Common myeloid progenitor, CD34-positive (primary cell): ENCODE data around the gene AK2.

Source experiments
- CTCF ChIA-PET: fragments of 350-600 bp; sonication (Branson Sonifier 250); formaldehyde crosslinking; loops from one replicate; lab custom pipeline; 2021; ENCODE audit warnings: antibody characterized with exemption; lab: Charles Lee
- POLR2A ChIA-PET: fragments of 350-600 bp; sonication (Branson Sonifier 250); formaldehyde crosslinking; loops from one replicate; lab custom pipeline; 2021; ENCODE audit warnings: antibody characterized with exemption; lab: Charles Lee
- DNase-seq, 3 donors: peaks; one replicate each; pipeline versions ENCODE4 v3.0.0 to v3.0.0-alpha.2; 2013
- H3K27ac ChIP-seq, 2 experiments: 1 replicate in 1 of 2; 2 replicates in 1 of 2; pipeline ENCODE4 v1.7.0; 2013; ENCODE audit warnings: inconsistent platforms in 2 of 2, low read length in 2 of 2, mild to moderate bottlenecking in 2 of 2, low read depth in 1 of 2, moderate library complexity in 1 of 2; ENCODE audit not compliant: severe bottlenecking in 2 of 2, insufficient read depth in 1 of 2, poor library complexity in 1 of 2
- H3K27me3 ChIP-seq, 5 experiments: replicated peaks in 2 of 5; 1 replicate in 3 of 5; 2 replicates in 2 of 5; pipeline versions ENCODE4 v1.6.1 to v1.7.0; 2013; ENCODE audit warnings: low read length in 4 of 5, mild to moderate bottlenecking in 2 of 5, moderate library complexity in 2 of 5, inconsistent platforms in 1 of 5; ENCODE audit not compliant: insufficient read depth in 5 of 5, control insufficient read depth in 4 of 5
- H3K36me3 ChIP-seq, 4 experiments: 1 replicate in 2 of 4; 2 replicates in 2 of 4; pipeline versions ENCODE4 v1.6.1 to v1.7.0; 2013; ENCODE audit warnings: low read length in 3 of 4, control low read depth in 1 of 4, mild to moderate bottlenecking in 1 of 4; ENCODE audit not compliant: control insufficient read depth in 4 of 4, insufficient read depth in 4 of 4
- H3K4me1 ChIP-seq, 4 experiments: 1 replicate in 3 of 4; 2 replicates in 1 of 4; pipeline versions ENCODE4 v1.6.1 to v1.7.1; 2013; ENCODE audit warnings: low read length in 3 of 4, mild to moderate bottlenecking in 3 of 4, control low read depth in 1 of 4, inconsistent platforms in 1 of 4, moderate library complexity in 1 of 4; ENCODE audit not compliant: control insufficient read depth in 4 of 4, insufficient read depth in 4 of 4; ENCODE audit errors: control extremely low read depth in 1 of 4
- H3K4me3 ChIP-seq, 7 experiments: 1 replicate in 4 of 7; 2 replicates in 3 of 7; pipeline versions ENCODE4 v1.5.1 to v1.7.0; 2013; ENCODE audit warnings: mild to moderate bottlenecking in 7 of 7, low read length in 6 of 7, moderate library complexity in 6 of 7, inconsistent platforms in 2 of 7, low read depth in 2 of 7, control low read depth in 1 of 7; ENCODE audit not compliant: insufficient read depth in 4 of 7, control insufficient read depth in 1 of 7; ENCODE audit errors: extremely low read depth in 1 of 7
- H3K9me3 ChIP-seq, 5 experiments: 1 replicate in 4 of 5; 2 replicates in 1 of 5; pipeline versions ENCODE4 v1.6.1 to v1.7.1; 2013; ENCODE audit warnings: low read length in 4 of 5, mild to moderate bottlenecking in 2 of 5, inconsistent platforms in 1 of 5, low read depth in 1 of 5, moderate library complexity in 1 of 5; ENCODE audit not compliant: control insufficient read depth in 4 of 5, insufficient read depth in 2 of 5; ENCODE audit errors: control extremely low read depth in 1 of 5
- WGBS: methylation state at CpG from one replicate; pipeline ENCODE4 v1.1.5; 2013; ENCODE audit not compliant: insufficient coverage; 5-methylcytosine and 5-hydroxymethylcytosine counted together

AK2 gene

DNA sequence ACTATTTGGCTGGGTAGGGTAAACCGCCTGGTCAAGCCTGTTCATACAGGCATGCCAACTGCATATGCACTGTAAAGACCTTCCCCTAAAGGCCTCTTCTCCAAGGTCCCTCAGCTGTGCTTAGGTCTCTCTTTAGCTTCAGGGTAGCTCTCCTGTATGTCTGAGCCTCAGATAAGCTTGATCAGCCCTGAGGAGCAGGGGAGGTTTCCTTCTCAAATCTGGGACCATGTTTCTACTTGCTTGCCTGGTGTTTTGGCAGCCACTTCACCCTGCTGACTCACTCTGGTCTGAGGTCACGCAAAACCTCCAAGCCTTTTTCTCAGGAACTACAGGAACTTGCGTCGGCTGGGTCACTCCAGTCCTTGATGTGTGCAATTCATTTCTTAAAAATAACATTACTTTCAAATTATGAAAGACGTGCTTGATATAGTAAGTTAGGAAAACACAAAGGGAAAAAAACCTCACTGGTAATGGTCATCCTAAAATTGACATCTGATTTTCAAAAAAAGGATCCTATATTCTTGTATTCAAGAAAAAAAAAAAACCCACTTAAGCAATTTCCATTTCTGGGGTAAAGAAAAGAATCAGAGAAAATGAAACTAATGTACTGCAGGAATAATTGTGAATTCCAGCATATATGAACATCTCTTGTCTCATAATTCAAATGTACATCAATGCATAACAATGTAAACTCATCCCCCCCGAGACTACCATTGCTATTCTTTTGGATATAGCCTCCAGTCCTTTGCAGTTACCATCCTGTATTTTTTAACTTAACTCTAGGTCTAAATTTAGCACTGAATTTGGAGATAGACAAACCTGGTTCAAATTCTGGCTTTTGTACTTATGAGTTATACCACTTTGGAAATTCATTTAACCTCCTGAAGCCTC, 47.3 kb downstream of the AK2 start:
- H3K27me3 ChIP-seq = no peaks in the 10 kb centered on the region
- 100% methylated on average over 1 of the region's 6 CpGs for WGBS
- H3K4me1 ChIP-seq = peaks cover 23 to 79% (median 58%) of the 10 kb centered on the region in 4 experiments
- H3K27ac ChIP-seq = peak overlapping the region in 1 of 2 experiments; percentile 27
- H3K36me3 ChIP-seq = no peaks in the 10 kb centered on the region
- H3K4me3 ChIP-seq = peak overlapping the region in 4 of 7 experiments; percentile 1 to 46 (median 20)
- peak; percentile 86 to 89 (median 88) for DNase-seq
- H3K9me3 ChIP-seq = no peaks in the 10 kb centered on the region
- CTCF ChIA-PET = interaction anchor here (0.9 to 1.7 kb wide), 6 partner anchors 12 to 26 kb away, joined by 3 to 8 read pairs (median 4); no protein-coding TSS in a partner anchor
- POLR2A ChIA-PET = interaction anchor here (1.0 kb wide), 1 partner anchor 25 kb away, joined by 5 read pairs; the partner anchor contains the start of gene RNF19B

GRCh38 chr1:32988665-32989064, 48.0 kb downstream of the AK2 start:
- Histone ChIP-seq H3K27me3 (no peaks in the 10 kb centered on the region), H3K4me3 (peak overlapping the region in 3 of 7 experiments; percentile 19 to 46 (median 22))
- CTCF ChIA-PET = interaction anchor here (0.9 to 1.7 kb wide), 7 partner anchors 12 to 27 kb away, joined by 3 to 8 read pairs (median 3); no protein-coding TSS in a partner anchor

GRCh38 chr1:32985226-32985625, 51.5 kb downstream of the AK2 start:
- 100% methylated on average over 1 of the region's 1 CpG for WGBS

More at GRCh38 chr1:32988665-32989064, 48.0 kb downstream of the AK2 start:
- Histone ChIP-seq H3K9me3 (no peaks in the 10 kb centered on the region), H3K36me3 (no peaks in the 10 kb centered on the region), H3K27ac (peak overlapping the region in 1 of 2 experiments; percentile 27), H3K4me1 (peaks cover 23 to 78% (median 58%) of the 10 kb centered on the region in 4 experiments)
- POLR2A ChIA-PET = interaction anchor here (1.0 kb wide), 1 partner anchor 24 kb away, joined by 5 read pairs; the partner anchor contains the start of gene RNF19B
- no peak for DNase-seq

DNA sequence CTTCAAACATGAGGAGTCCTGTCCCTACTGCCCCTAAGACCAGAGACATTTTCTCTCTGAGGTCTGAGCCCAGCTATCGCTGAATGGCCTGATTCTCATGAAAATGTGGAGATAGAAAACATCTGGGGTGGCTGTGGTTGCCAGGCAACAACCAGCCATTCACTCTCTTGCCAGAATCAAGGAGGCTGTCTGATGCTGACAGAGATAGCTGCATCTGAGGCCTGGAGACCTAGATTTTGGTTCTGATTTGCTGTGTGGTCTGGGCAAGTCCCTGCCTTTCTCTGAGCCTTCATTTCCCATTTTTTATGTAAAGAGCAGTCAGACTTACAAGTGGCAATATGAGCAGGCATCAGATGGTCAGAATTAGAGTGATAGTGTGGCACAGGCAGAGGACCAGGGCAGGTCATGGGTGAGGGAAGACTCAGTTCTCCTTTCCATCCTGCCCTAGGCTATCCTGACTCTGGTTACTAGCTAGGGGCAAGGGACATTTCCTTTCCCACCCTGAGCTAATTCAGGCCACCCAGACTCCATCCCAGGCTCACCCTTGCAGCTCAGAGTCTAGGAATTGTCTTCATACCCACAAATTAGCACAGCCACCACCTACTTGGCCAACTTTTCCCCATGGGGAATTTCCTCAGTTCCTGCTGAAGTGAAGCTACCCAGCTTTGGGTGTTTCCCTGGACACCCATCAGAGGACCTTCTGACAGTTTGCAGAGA, 52.1 kb downstream of the AK2 start:
- Histone ChIP-seq H3K36me3 (no peaks in the 10 kb centered on the region), H3K4me3 (no peak overlapping the region), H3K9me3 (no peaks in the 10 kb centered on the region), H3K27ac (no peak overlapping the region), H3K27me3 (no peaks in the 10 kb centered on the region), H3K4me1 (peaks cover 29 to 75% (median 48%) of the 10 kb centered on the region in 4 experiments)
- CTCF ChIA-PET = interaction anchor here (1.0 to 1.7 kb wide), 5 partner anchors 9 to 72 kb away, joined by 3 to 7 read pairs (median 4); no protein-coding TSS in a partner anchor
- DNase-seq = peak in 1 of 3 donors; percentile 42
- POLR2A ChIA-PET = no interaction called here
- WGBS = 100% methylated on average over 1 of the region's 1 CpG

More at GRCh38 chr1:32985226-32985625, 51.5 kb downstream of the AK2 start:
- Histone ChIP-seq H3K27ac (no peak overlapping the region), H3K27me3 (no peaks in the 10 kb centered on the region), H3K9me3 (no peaks in the 10 kb centered on the region), H3K4me3 (no peak overlapping the region), H3K36me3 (no peaks in the 10 kb centered on the region), H3K4me1 (peaks cover 32 to 76% (median 50%) of the 10 kb centered on the region in 4 experiments)
- POLR2A ChIA-PET = no interaction called here
- CTCF ChIA-PET = interaction anchor here (0.7 to 1.6 kb wide), 6 partner anchors 8 to 27 kb away, joined by 3 to 7 read pairs (median 4); no protein-coding TSS in a partner anchor
- no peak for DNase-seq

GRCh38 chr1:32984090-32984454, 52.6 kb downstream of the AK2 start:
- ChIA-PET CTCF (interaction anchor here (0.9 to 1.7 kb wide), 3 partner anchors 14 to 72 kb away, joined by 3 to 7 read pairs (median 4); no protein-coding TSS in a partner anchor), POLR2A (interaction anchor here (0.9 kb wide), 1 partner anchor 8 kb away, joined by 3 read pairs; no protein-coding TSS in a partner anchor)
- H3K4me1 ChIP-seq = peaks cover 23 to 70% (median 43%) of the 10 kb centered on the region in 4 experiments

DNA sequence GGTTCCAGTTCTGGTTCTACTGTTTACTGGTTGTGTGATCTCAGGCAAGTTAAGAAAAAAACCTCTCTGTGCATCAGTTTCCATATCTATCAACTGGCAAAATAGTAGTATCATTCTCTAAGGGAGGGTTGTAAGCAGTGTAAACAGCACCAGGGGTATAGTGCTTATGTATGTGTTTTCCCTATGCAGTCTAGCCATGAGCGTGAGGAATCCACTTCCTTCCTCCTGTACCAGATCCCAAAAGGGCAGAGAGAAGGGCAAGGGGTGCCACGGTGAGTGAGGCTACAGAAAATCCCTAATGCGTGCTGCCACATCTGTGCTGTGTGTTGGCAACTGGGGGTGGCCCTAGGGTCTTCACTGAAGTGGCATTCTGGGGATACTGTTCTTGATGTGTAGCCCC, 53.7 kb downstream of the AK2 start:
- Histone ChIP-seq H3K9me3 (no peaks in the 10 kb centered on the region), H3K36me3 (no peaks in the 10 kb centered on the region), H3K27me3 (no peaks in the 10 kb centered on the region), H3K4me1 (peaks cover 17 to 59% (median 32%) of the 10 kb centered on the region in 4 experiments), H3K27ac (no peak overlapping the region), H3K4me3 (no peak overlapping the region)
- ChIA-PET CTCF (no interaction called here), POLR2A (interaction anchor here (0.6 to 0.9 kb wide), 2 partner anchors 9 to 16 kb away, joined by 3 read pairs; no protein-coding TSS in a partner anchor)
- no peak for DNase-seq
- WGBS = 92% methylated on average over 3 of the region's 3 CpGs

More at GRCh38 chr1:32984090-32984454, 52.6 kb downstream of the AK2 start:
- DNase-seq = no peak
- no peaks in the 10 kb centered on the region for H3K36me3 ChIP-seq
- no peaks in the 10 kb centered on the region for H3K27me3 ChIP-seq
- H3K9me3 ChIP-seq = no peaks in the 10 kb centered on the region
- H3K27ac ChIP-seq = no peak overlapping the region
- no peak overlapping the region for H3K4me3 ChIP-seq
- 86% methylated on average over 3 of the region's 4 CpGs for WGBS
